Measurements from ENCODE around the gene MELTF.

DNA sequence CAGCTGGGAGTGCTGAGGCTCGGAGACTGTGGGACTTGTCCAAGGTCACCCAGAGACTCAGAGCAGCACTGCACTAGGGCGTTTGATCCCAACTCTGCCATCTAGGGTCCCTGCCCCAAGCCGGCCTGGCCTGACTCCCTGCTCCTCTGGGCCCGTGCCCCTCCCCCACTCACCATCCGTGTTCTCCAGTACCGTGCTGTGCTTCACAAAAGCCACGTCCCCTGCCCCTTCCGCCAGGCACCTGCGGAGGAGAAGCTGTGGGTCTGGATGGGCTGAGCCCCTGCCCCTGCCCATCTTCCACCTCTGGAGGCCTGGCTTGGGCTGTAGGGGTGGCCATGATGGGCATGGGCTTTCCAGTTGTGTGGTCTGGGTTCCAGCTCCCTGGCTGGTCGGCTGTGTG is 8.4 kb downstream of the MELTF start:
- no peak for TF ChIP-seq CHD2 (IDR thresholded peaks at IDR 0.05; ENCODE audit: low read length, partially characterized antibody)
- TF ChIP-seq MAX (IDR thresholded peaks at IDR 0.05): no peak
- TF ChIP-seq CTCF (IDR thresholded peaks at IDR 0.05): no peak
- no peak for TF ChIP-seq RAD21 (conservative IDR thresholded peaks at IDR 0.05 in 1 of 2, IDR thresholded peaks at IDR 0.05 in 1 of 2)
- TF ChIP-seq POLR2A (IDR thresholded peaks at IDR 0.05; ENCODE audit: low read length): no peak
- TF ChIP-seq, protein P1, sequence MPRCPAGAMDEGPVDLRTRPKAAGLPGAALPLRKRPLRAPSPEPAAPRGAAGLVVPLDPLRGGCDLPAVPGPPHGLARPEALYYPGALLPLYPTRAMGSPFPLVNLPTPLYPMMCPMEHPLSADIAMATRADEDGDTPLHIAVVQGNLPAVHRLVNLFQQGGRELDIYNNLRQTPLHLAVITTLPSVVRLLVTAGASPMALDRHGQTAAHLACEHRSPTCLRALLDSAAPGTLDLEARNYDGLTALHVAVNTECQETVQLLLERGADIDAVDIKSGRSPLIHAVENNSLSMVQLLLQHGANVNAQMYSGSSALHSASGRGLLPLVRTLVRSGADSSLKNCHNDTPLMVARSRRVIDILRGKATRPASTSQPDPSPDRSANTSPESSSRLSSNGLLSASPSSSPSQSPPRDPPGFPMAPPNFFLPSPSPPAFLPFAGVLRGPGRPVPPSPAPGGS (IDR thresholded peaks at IDR 0.05): no peak

Data from A549 (cell line).